Ascending aorta (tissue), 2 donors: Measurements from ENCODE around the gene SNRPD3. TPM values are rescaled to one million over a fixed set of nuclear protein-coding genes. Genes with fewer than 3 reads are reported as not detected.

Experiments used
- DNase-seq, 2 donors: peaks; one replicate each; pipeline ENCODE4 v3.0.0-alpha.2; 2019; ENCODE audit warnings: low spot score in 2 of 2
- H3K27ac ChIP-seq, 2 donors: fragments of 200-600 bp; sonication (generic); one replicate each; pipeline ENCODE4 v1.5.1; 2016 to 2017; ENCODE audit warnings: mild to moderate bottlenecking in 1 of 2
- H3K27me3 ChIP-seq: fragments of 200-600 bp; sonication (generic); one replicate; pipeline ENCODE4 v1.5.1; 2017
- H3K36me3 ChIP-seq, 2 donors: fragments of 200-600 bp; sonication (generic); one replicate each; pipeline ENCODE4 v1.5.1; 2016
- H3K4me1 ChIP-seq, 2 donors: fragments of 200-600 bp; sonication (generic); one replicate each; pipeline ENCODE4 v1.5.1; 2016 to 2017; ENCODE audit warnings: mild to moderate bottlenecking in 1 of 2
- H3K4me3 ChIP-seq, 2 donors: fragments of 200-600 bp; sonication (generic); one replicate each; pipeline ENCODE4 v1.5.1; 2016 to 2017; ENCODE audit warnings: mild to moderate bottlenecking in 1 of 2
- H3K9me3 ChIP-seq, 2 donors: fragments of 200-600 bp; sonication (generic); one replicate each; pipeline ENCODE4 v1.5.1; 2016
- CTCF ChIP-seq, 3 experiments: fragments of 200-600 bp in 2 of 3; fragments of 450-650 bp in 1 of 3; sonication (generic) in 2 of 3; IDR thresholded peaks; one replicate each; pipeline ENCODE4 v1.5.1; 2016 to 2019; ENCODE audit warnings: antibody characterized with exemption in 3 of 3, mild to moderate bottlenecking in 1 of 3, moderate library complexity in 1 of 3
- intact Hi-C: fragments of 100-400 bp; cut with DNase I; formaldehyde crosslinking; loops from one replicate; pipeline ENCODE4 v1.15.1; 2023
- total RNA-seq: library from RNA; depleted of rRNA; stranded (reverse); fragments of >200 nt; gene quantifications from one replicate; pipeline ENCODE4 v1.1.0, GENCODE V29; 2016

Gene SNRPD3
- total RNA-seq, 1 donor from 2014 or later = 113 TPM

DNA sequence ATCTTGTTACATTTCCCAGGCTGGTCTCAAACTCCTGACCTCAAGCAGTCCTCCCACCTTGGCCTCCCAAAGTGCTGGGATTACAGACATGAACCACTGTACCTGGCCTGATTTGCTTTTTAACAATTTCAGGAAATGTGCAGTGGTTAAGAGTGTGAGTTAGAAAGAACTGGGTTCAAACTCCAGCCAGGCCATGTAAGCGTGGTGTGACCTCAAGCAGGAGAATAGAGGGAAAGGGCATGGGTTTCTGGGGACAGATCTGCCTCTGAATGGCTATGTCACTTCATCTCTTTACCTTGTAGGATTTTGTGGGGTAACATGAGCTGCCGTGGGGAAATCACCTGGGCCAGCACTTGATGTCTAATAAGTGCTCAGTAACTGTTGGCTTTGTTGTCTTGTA is 9.3 kb downstream of the SNRPD3 start:
- no peak for TF ChIP-seq CTCF (IDR thresholded peaks at IDR 0.05)
- Histone ChIP-seq H3K9me3 (no peaks in the 10 kb centered on the region), H3K36me3 (peaks cover 32 to 34% of the 10 kb centered on the region in 2 donors), H3K4me3 (no peak overlapping the region), H3K4me1 (no peaks in the 10 kb centered on the region), H3K27ac (no peak overlapping the region), H3K27me3 (no peaks in the 10 kb centered on the region)
- intact Hi-C loops = no loop called here
- no peak for DNase-seq

DNA sequence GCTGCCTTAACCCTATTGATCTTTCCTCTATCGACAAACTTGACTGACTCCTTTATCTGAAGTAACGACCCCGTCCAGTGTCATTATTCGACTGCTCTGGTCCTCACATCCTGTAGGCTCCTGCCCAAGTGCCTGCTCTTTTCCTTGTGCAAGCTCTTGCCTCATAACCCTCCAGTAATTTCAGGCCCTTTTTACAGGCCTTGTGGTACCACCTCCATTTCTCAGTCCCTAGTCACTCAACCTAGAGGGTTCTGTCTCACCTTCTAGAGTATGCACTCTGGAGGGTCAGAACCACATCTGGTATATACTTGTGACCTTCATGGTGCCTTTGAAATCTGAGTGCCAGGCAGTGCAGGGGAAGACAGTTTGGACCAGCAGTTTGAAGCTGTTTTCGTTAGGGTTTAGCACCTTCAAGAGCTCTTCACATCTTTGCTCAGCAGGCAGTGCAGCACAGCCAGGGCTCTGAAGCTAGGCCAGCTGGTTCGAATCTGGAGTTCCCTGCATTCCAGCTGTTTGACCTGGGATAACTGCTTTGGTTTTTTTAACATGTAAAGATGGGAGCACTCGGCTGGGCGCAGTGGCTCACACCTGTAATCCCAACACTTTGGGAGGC is 11.2 kb downstream of the SNRPD3 start:
- H3K9me3 ChIP-seq = no peaks in the 10 kb centered on the region
- intact Hi-C loops = no loop called here
- H3K4me3 ChIP-seq = no peak overlapping the region
- no peak overlapping the region for H3K27ac ChIP-seq
- H3K4me1 ChIP-seq = no peaks in the 10 kb centered on the region
- DNase-seq = no peak
- no peak for TF ChIP-seq CTCF (IDR thresholded peaks at IDR 0.05)
- peaks cover 40 to 42% of the 10 kb centered on the region in 2 donors for H3K36me3 ChIP-seq
- H3K27me3 ChIP-seq = no peaks in the 10 kb centered on the region

DNA sequence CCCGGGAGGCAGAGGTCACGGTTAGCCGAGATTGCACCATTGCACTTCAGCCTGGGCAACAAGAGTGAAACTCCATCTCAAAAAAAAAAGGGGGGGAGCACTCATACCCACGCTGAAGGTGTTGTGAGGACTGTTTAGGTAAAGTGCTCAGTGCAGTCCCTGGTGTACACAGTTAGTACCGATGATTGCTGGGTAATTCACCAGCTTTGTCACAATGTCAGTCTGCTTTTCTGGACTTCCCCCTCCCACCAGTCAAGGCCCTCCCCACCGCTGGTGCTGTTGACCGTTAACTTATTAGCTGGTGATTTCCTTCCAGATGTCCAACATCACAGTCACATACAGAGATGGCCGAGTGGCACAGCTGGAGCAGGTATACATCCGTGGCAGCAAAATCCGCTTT is 11.9 kb downstream of the SNRPD3 start:
- TF ChIP-seq CTCF (IDR thresholded peaks at IDR 0.05) = no peak
- Histone ChIP-seq H3K9me3 (no peaks in the 10 kb centered on the region), H3K27ac (no peak overlapping the region)

DNA sequence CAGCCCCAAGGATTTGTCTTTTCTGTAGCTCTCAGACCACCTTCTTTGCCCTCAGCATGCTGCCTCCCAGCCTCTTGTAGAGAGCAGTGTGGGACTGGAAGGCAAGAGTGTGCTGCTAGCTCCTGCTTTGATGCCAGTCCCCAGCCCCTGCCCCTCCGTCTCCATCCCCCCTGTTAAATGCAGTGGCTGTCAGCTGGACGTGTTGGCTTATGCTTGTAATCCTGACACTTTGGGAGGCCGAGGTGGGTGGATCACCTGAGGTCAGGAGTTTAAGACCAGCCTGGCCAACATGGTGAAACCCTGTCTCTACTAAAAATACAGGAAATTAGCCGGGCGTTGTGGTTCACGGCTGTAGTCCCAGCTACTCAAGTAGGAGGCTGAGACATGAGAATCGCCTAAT is 15.5 kb downstream of the SNRPD3 start:
- DNase-seq = no peak
- Histone ChIP-seq H3K4me1 (no peaks in the 10 kb centered on the region), H3K27ac (no peak overlapping the region), H3K4me3 (no peak overlapping the region), H3K27me3 (no peaks in the 10 kb centered on the region), H3K9me3 (no peaks in the 10 kb centered on the region), H3K36me3 (peaks cover 65 to 73% of the 10 kb centered on the region in 2 donors)
- intact Hi-C loops = no loop called here
- no peak for TF ChIP-seq CTCF (IDR thresholded peaks at IDR 0.05)

More for the DNA sequence above, 11.9 kb downstream of the SNRPD3 start:
- no peak for DNase-seq
- Histone ChIP-seq H3K4me1 (no peaks in the 10 kb centered on the region), H3K36me3 (peaks cover 47 to 48% of the 10 kb centered on the region in 2 donors), H3K27me3 (no peaks in the 10 kb centered on the region), H3K4me3 (no peak overlapping the region)
- intact Hi-C loops = no loop called here

- Histone ChIP-seq H3K4me3 (no peak overlapping the region), H3K27ac (no peak overlapping the region), H3K9me3 (no peaks in the 10 kb centered on the region), H3K4me1 (no peaks in the 10 kb centered on the region), H3K36me3 (peaks cover 29 to 46% of the 10 kb centered on the region in 2 donors), H3K27me3 (no peaks in the 10 kb centered on the region)
- no peak for TF ChIP-seq CTCF (IDR thresholded peaks at IDR 0.05)
- no peak for DNase-seq
- intact Hi-C loops = no loop called here
Observed at GRCh38 chr22:24576778-24577177, 21.0 kb downstream of the SNRPD3 start.
